Stimulated activated CD4-positive, alpha-beta T cell treated with anti-CD3 and anti-CD28 coated beads, Interleukin-4, amount 100 ng/mL, for 4 hours (primary cell): ENCODE measurements around the gene KMT2C.
"Not testable (repeated sequence)": the region's sequence is repeated elsewhere in the genome, so short reads cannot be mapped to it uniquely, and the experiment has no call there.

ENCODE experiments used
- DNase-seq, 2 experiments: peaks; one replicate each; pipeline ENCODE4 v3.0.0-alpha.2; 2020

Gene KMT2C

DNA sequence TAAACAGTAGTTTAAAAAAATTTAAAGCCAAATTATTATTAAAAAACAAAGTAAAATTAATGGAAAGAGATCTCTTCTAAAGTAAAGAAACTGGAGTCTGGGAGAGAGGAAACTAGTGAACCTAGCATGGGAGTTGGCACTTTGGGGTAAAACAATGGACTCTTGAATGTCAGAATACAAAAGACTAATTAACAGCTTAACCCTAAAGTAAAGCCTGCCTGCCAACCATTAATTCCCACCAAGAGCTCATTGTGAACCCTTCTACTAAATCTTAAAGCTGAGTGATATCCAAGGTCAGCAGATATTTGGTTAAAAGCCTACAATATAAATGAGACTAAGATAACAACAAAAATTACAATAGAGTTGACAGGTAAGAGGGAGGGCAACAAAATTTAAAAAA is 36.5 kb downstream of the KMT2C start:
- no peak for DNase-seq

- no peak for DNase-seq
These were observed 40.7 kb downstream of the KMT2C start for GRCh38 chr7:152395112-152395511.

GRCh38 chr7:152394214-152394613 is 41.6 kb downstream of the KMT2C start:
- DNase-seq, result not testable (repeated sequence)

- no peak for DNase-seq
These were observed 43.5 kb downstream of the KMT2C start for GRCh38 chr7:152392254-152392653.

DNA sequence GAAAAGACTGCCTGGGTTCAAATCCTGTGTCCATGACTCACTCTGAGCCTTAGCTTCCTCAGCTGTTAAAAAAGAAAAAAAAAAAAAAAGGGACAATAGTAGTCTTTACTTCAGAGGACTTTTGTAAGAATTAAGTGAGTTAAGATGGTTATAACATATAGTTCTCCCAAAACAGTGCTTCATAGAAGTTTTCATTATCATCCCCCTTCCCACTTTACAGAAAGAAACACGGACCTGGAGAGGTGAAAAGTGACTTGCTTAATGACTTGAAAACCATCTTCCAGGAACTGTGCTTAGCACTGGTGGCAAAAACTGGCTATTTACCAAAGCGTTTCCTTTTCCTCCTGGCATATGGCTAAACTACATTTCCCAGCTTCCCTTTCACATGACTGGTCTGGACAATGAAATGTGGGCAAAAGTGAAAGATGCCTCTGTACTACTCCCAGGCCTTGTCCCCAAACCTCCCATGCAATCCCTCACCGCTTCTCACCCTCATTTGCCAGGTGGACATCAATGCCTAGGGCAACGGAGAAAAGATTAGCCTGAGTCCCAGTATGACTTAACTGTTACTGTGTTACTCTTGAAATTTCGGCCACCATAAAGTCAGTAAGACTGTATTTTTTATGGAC is 49.6 kb downstream of the KMT2C start:
- DNase-seq, result not testable (repeated sequence)

DNA sequence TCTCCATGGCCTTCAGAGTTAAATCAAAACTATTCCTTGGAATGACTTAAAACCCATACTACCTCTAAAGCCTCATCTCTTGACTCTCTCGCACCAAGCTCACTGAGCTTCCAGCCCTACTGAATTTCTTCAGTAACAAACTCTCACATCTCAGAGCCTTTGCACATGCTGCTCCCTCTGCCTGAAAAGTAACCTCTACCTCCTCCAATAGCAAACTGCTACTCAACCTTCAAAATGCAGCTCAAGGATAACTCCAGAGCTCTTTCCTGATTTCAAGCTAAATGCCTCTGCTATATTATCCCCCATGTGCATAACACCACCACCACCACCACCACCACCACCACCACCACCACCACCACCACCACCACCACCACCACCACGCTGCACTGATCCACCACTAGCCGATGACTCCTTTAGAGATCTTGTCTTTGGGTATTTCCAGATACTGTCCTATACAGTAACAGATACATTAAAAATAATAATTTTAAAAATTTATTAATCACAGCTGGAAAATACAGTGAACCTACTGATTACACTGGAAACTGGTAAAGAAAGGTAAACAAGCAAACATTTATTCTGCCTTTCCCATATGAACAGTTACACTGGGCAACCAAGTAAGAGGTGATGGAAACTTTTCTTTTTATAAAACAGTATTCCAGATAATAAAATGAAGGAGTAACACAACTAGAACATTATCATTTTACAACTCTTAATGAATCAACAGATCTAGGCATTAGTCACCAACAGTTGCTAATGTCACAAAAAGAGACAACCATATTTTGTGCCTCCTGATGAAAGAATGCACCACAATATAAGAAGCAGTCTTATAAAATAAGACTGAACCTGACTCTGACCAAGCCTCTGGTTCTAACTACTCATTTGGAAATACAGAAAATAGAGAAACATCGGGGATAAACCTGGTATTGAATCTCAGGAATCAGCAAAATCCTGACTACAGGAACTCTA is 51.3 kb downstream of the KMT2C start:
- DNase-seq, result not testable (repeated sequence)

- DNase-seq, result no peak
These were observed 52.2 kb downstream of the KMT2C start for GRCh38 chr7:152383341-152384234.

GRCh38 chr7:152382244-152382643 is 53.6 kb downstream of the KMT2C start:
- DNase-seq, result no peak

GRCh38 chr7:152380931-152381578 is 54.7 kb downstream of the KMT2C start:
- not testable (repeated sequence) for DNase-seq

DNA sequence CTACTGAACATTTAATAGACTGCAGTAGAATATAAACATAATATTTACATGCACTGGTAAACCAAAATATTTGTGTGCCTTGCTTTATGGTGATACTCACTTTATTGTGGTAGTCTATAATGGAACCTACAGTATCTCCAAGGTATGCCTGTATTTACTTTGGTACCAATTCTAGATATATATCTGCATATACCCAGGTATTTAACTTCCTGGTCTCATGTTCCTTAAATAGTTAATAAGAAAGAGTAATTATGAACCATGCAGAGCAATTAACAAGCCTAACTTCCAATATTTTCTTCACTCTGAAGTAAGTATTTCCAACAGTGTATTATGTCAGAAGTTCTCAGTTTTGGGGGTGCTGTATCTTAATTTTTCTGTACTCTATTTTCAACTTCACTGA is 57.3 kb downstream of the KMT2C start:
- not testable (repeated sequence) for DNase-seq

GRCh38 chr7:152376716-152377484 is 58.9 kb downstream of the KMT2C start:
- DNase-seq, result not testable (repeated sequence)

DNA sequence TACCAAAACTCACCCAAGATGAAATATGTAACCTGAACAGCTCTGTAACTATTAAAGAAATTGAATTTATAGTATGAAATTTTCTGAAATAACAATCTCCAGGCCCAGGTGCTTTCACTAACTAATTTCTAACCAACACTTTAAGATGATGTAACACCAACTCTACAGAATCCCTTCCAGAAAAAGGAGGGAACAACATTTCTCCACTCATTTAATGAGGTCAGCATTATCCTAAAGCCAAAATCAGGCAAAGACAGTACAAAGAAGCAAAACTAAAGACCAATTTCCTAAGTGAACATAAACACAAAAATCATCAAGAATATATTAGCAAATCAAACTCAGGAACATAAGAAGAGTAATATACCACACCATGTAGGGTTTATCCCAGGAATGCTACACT is 65.5 kb downstream of the KMT2C start:
- DNase-seq, result no peak

GRCh38 chr7:152369518-152369917 is 66.3 kb downstream of the KMT2C start:
- DNase-seq, result no peak

DNA sequence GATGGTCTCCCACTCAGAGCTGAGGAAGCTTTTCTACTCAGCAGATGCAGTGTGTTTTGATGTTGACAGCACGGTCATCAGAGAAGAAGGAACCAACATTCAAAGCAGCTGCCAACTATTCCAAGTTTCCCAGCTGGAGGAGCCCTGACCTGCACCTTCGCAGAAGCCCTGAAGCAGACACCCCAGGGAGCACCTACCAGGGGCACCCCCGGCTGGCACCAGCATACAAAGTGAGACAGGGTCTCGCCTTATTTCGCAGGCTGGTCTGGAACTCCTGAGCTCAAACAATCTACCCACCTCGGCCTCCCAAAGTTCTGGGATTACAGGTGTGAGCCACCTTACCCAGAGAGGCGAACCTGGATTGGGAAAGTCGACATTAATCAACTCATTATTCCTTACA is 68.6 kb downstream of the KMT2C start:
- no peak for DNase-seq

DNA sequence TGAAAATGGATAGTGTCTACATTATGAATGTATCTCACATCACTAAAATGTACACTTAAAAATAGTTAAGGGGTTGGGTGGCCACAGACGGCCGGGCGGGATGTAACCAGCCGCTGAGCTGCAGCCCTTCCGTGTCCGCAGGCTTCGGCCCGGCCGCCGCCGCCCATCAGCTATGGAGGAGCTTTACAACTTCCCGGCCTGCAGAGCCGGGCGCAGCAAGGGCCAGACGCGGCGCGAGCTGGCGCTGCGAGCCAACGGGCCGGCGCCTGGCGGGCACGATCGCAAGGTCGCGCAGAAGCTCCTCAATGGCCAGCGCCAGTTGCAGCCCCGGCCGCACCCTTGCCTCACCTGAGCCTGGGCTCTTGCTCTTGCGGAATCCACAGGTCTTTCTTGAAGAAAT is 69.1 kb downstream of the KMT2C start:
- DNase-seq, result no peak

DNA sequence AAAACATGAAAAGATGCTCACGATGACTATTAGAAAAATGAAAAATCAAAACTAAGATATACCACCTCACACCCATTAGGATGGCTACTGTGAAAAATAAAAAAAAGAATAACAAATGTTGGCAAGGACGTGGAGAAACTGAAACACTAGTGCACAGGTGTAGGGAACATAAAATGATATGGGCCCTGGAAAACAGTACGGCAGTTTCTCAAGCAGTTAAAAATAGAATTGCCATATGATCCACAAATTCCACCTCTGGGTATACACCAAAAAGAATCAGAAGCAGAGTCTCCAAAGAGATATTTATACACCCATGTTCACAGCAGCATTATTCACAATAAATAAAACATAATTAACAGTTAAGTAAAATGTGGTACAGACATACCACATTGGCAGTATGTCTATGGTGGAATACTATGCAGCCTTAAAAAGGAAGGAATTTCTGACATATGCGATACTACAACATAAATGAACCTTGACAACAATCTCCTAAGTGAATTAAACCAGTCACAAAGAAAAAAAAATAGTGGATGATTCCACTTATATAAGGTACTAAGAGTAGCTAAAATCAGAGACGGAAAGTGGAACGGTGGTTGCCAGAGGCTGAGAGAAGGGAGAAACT is 69.7 kb downstream of the KMT2C start:
- no peak for DNase-seq

- DNase-seq, result no peak
These were observed 72.0 kb downstream of the KMT2C start for GRCh38 chr7:152363798-152364197.

DNA sequence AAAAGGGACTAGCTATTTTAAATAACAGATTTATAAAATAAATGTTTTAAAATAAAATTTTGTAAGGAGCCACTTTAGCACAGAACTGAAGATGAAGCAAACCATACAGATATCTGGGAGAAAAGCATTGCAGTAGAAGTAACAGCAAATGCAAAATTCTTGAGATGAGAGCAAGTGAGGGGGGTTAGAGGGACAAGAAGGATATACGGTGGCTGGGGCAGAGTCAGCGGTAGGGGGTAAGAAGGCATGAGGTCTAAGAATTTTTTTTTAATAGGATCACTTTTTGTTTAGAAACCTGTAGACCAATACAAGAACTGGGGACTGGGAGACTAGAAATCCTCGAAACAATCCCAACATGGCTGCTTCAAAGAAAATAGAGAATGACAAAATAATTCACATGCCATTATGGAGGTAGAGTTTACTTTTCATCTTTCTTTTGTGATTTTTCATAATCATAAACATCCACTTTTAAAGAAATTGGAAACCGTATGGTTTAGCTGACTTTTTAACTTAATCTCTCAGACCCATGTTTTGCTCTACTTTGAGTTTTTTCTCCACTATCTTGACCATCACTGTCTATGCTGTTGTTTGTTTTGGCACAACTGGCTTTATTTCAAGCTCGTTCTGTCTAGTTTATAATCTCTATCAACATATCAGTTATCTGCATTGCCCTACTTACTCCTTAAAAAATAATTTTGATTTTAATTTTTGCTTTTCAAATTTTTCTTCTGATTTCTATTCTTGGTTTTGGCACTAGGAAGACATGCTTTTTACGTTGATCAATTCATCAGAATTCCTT is 73.5 kb downstream of the KMT2C start:
- DNase-seq, result no peak

- DNase-seq, result no peak
These were observed 80.2 kb downstream of the KMT2C start for GRCh38 chr7:152355474-152356057.

DNA sequence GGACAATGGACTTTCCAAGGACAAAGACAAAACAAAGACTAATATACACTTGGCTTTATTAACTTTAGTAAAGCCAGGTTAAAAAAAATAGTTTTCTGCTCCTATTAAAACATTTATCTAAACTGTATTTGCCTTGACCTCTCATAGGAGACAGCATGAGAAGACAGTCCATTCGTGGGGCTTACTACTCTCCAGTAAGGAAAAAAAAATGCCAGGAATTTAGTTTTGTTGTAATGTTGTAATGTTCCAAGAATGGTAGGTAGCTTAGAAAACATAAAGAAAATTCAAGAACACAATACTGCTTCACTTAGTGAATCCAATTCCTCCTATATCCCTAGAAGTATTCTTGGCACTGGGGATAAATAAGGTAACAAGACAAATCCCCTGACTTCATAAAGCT is 81.7 kb downstream of the KMT2C start:
- DNase-seq, result no peak
